H9 (cell line): ENCODE results near the gene DPH6. TPM values are rescaled to one million over a fixed set of nuclear protein-coding genes. Genes with fewer than 3 reads are reported as not detected.
A peak's percentile ranks its signal among the peaks of the same experiment; 100 is the strongest.

Experiments
- DNase-seq: peaks from one replicate; pipeline ENCODE4 v3.0.0-alpha.2; 2017
- H2AFZ ChIP-seq: one replicate; pipeline ENCODE4 v1.6.1; 2013; ENCODE audit warnings: mild to moderate bottlenecking, low read length, control low read depth, moderate library complexity
- H2AK5ac ChIP-seq: 2 replicates; pipeline ENCODE4 v1.6.1; 2013; ENCODE audit warnings: low read length, control low read depth, mixed read lengths; ENCODE audit not compliant: insufficient read length
- H2BK120ac ChIP-seq: one replicate; pipeline ENCODE4 v1.6.1; 2013; ENCODE audit warnings: low read depth, mild to moderate bottlenecking, low read length, control low read depth, inconsistent platforms; ENCODE audit not compliant: poor library complexity, severe bottlenecking
- H2BK12ac ChIP-seq: 2 replicates; pipeline ENCODE4 v1.6.1; 2013; ENCODE audit warnings: low read length, control low read depth, mixed read lengths, low read depth; ENCODE audit not compliant: insufficient read length
- H2BK15ac ChIP-seq: 2 replicates; pipeline ENCODE4 v1.6.1; 2013; ENCODE audit warnings: low read depth, low read length, control low read depth
- H2BK20ac ChIP-seq: one replicate; pipeline ENCODE4 v1.6.1; 2013; ENCODE audit warnings: low read depth, mild to moderate bottlenecking, low read length, control low read depth, inconsistent platforms; ENCODE audit not compliant: poor library complexity, severe bottlenecking
- H2BK5ac ChIP-seq: 2 replicates; pipeline ENCODE4 v1.6.1; 2013; ENCODE audit warnings: low read length, control low read depth, mixed read lengths; ENCODE audit not compliant: insufficient read length
- H3K14ac ChIP-seq: 2 replicates; pipeline ENCODE4 v1.6.1; 2013; ENCODE audit warnings: low read length, control low read depth; ENCODE audit not compliant: insufficient read depth
- H3K18ac ChIP-seq: 2 replicates; pipeline ENCODE4 v1.6.1; 2013; ENCODE audit warnings: low read depth, mild to moderate bottlenecking, mixed read lengths, low read length, control low read depth; ENCODE audit not compliant: insufficient read length
- H3K23ac ChIP-seq: 2 replicates; pipeline ENCODE4 v1.6.1; 2013; ENCODE audit warnings: low read length, control low read depth, mixed read lengths, low read depth; ENCODE audit not compliant: insufficient read length
- H3K23me2 ChIP-seq: 2 replicates; pipeline ENCODE4 v1.6.1; 2013; ENCODE audit warnings: low read depth, mild to moderate bottlenecking, mixed read lengths, low read length, control low read depth; ENCODE audit not compliant: insufficient read length, poor library complexity, severe bottlenecking
- H3K27ac ChIP-seq: 2 replicates; pipeline ENCODE4 v1.5.1; 2013; ENCODE audit warnings: low read length, control low read depth, mixed read lengths, low read depth; ENCODE audit not compliant: insufficient read length
- H3K27me3 ChIP-seq: 2 replicates; pipeline ENCODE4 v1.6.1; 2013; ENCODE audit warnings: low read length, control low read depth, inconsistent platforms; ENCODE audit not compliant: insufficient read depth
- H3K4ac ChIP-seq: 2 replicates; pipeline ENCODE4 v1.6.1; 2013; ENCODE audit warnings: low read depth, mild to moderate bottlenecking, control low read depth, inconsistent platforms, low read length, moderate library complexity
- H3K4me1 ChIP-seq: 2 replicates; pipeline ENCODE4 v1.6.1; 2013; ENCODE audit warnings: low read length, control low read depth, inconsistent platforms; ENCODE audit not compliant: insufficient read depth
- H3K4me2 ChIP-seq: 2 replicates; pipeline ENCODE4 v1.6.1; 2013; ENCODE audit warnings: low read length, control low read depth, mixed read lengths; ENCODE audit not compliant: insufficient read length, insufficient read depth
- H3K56ac ChIP-seq: 2 replicates; pipeline ENCODE4 v1.6.1; 2013; ENCODE audit warnings: low read depth, mild to moderate bottlenecking, mixed read lengths, low read length, control low read depth; ENCODE audit not compliant: insufficient read length
- H3K79me1 ChIP-seq: 2 replicates; pipeline ENCODE4 v1.6.1; 2013; ENCODE audit warnings: low read depth, mild to moderate bottlenecking, moderate library complexity, low read length, control low read depth, inconsistent platforms; ENCODE audit not compliant: insufficient read depth, poor library complexity, severe bottlenecking
- H3K79me2 ChIP-seq: 2 replicates; pipeline ENCODE4 v1.6.1; 2013; ENCODE audit warnings: low read length, control low read depth, inconsistent platforms; ENCODE audit not compliant: insufficient read depth
- H3K9ac ChIP-seq: 2 replicates; pipeline ENCODE4 v1.6.1; 2013; ENCODE audit warnings: low read length, control low read depth, mixed read lengths; ENCODE audit not compliant: insufficient read length; ENCODE audit errors: extremely low read depth
- H3K9me3 ChIP-seq: one replicate; pipeline ENCODE4 v1.6.1; 2013; ENCODE audit warnings: low read depth, low read length, inconsistent platforms; ENCODE audit not compliant: control insufficient read depth
- H3T11ph ChIP-seq: one replicate; pipeline ENCODE4 v1.6.1; 2013; ENCODE audit warnings: mild to moderate bottlenecking, low read length, control low read depth, inconsistent platforms
- H4K20me1 ChIP-seq: one replicate; pipeline ENCODE4 v1.6.1; 2013; ENCODE audit not compliant: control insufficient read depth, insufficient read length, insufficient read depth
- H4K5ac ChIP-seq: 2 replicates; pipeline ENCODE4 v1.6.1; 2013; ENCODE audit warnings: low read depth, mild to moderate bottlenecking, mixed read lengths, low read length, control low read depth; ENCODE audit not compliant: insufficient read length
- H4K8ac ChIP-seq: replicated peaks from 2 replicates; pipeline ENCODE4 v1.6.1; 2013; ENCODE audit warnings: low read length, control low read depth, mixed read lengths, low read depth; ENCODE audit not compliant: insufficient read length
- H4K91ac ChIP-seq: 2 replicates; pipeline ENCODE4 v1.6.1; 2013; ENCODE audit warnings: low read depth, mild to moderate bottlenecking, moderate library complexity, mixed read lengths, low read length, control low read depth; ENCODE audit not compliant: insufficient read length
- H3K27ac Mint-ChIP-seq, 3 experiments: 2 replicates in 2 of 3; 3 replicates in 1 of 3; pipeline ENCODE4 v1.8.0; 2020 to 2021; ENCODE audit warnings: mixed read lengths in 3 of 3, mild to moderate bottlenecking in 1 of 3, moderate library complexity in 1 of 3
- H3K27me3 Mint-ChIP-seq: 2 replicates; pipeline ENCODE4 v1.8.0; 2021; ENCODE audit warnings: low read depth, mild to moderate bottlenecking, moderate library complexity, mixed read lengths
- H3K36me3 Mint-ChIP-seq, 3 experiments: 2 replicates in 2 of 3; 3 replicates in 1 of 3; pipeline ENCODE4 v1.8.0; 2020 to 2021; ENCODE audit warnings: low read depth in 3 of 3, mixed read lengths in 3 of 3; ENCODE audit not compliant: insufficient read depth in 1 of 3
- H3K4me1 Mint-ChIP-seq, 2 experiments: 2 replicates each; pipeline ENCODE4 v1.8.0; 2020; ENCODE audit warnings: mixed read lengths in 2 of 2
- H3K4me3 Mint-ChIP-seq, 2 experiments: 2 replicates in 1 of 2; 3 replicates in 1 of 2; pipeline ENCODE4 v1.8.0; 2020 to 2021; ENCODE audit warnings: mild to moderate bottlenecking in 2 of 2, mixed read lengths in 2 of 2, moderate library complexity in 1 of 2
- H3K9me3 Mint-ChIP-seq, 2 experiments: 2 replicates in 1 of 2; 3 replicates in 1 of 2; pipeline ENCODE4 v1.8.0; 2020; ENCODE audit warnings: mild to moderate bottlenecking in 2 of 2, mixed read lengths in 2 of 2, moderate library complexity in 1 of 2
- WGBS: extraction: QIAGEN DNeasy Blood & Tissue Kit; methylation state at CpG from one replicate; pipeline ENCODE4 v1.1.7; 2013; ENCODE audit warnings: missing lambda C conversion rate, low lambda C conversion rate, mixed read lengths; ENCODE audit not compliant: insufficient read length; ENCODE audit errors: extremely low coverage; 5-methylcytosine and 5-hydroxymethylcytosine counted together
- total RNA-seq: library from RNA; stranded (reverse); gene quantifications from 2 replicates; pipeline ENCODE4 v1.2.1, GENCODE V29; 2021
- TF ChIP-seq, protein P1 (sequence below): fragments of 200-600 bp; sonication (generic); conservative IDR thresholded peaks from 3 replicates; pipeline ENCODE4 v1.8.0; 2021; ENCODE audit warnings: antibody characterized with exemption, mild to moderate bottlenecking

Gene DPH6
- total RNA-seq, 1 experiment from 2014 or later = 42.0 TPM

DNA sequence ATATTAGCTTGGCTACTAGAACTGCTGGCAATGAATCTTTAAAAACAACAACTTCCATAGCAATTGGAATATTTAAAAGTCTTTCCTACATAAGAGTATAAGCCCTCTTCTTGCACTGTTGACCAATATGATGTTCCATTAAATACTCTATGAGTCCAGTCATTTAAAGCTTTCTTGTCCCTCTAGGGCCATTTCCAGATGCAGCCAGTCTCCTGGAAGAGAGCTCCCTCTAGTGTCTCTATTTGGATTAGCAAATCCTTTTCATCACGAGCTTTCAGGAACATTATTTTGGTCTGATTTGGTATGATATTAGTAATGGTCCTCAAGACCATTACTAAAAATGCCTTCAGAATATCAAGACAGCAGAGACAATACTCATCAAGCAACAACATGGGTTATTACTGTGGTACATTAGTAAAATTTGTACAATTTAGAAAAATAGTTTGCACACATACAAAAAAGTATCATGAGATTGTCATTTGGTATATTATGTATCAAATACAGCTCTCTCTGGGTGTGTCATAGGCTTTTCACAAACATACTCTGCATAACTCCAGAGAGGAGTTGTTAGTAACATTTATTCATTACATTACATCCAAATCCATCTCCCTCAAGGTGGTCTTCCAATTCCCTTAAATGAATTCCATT lies 101.3 kb downstream of the DPH6 start:
- Histone ChIP-seq H3K56ac (no peak overlapping the region), H3K79me1 (no peaks in the 10 kb centered on the region), H2AFZ (no peak overlapping the region), H3K14ac (no peak overlapping the region), H3K79me2 (no peaks in the 10 kb centered on the region), H2BK120ac (no peak overlapping the region), H3T11ph (no peak overlapping the region), H3K27ac (no peak overlapping the region), H4K91ac (no peak overlapping the region), H3K23me2 (no peaks in the 10 kb centered on the region), H2AK5ac (no peak overlapping the region), H3K23ac (no peak overlapping the region), H3K9ac (no peak overlapping the region), H3K18ac (no peak overlapping the region), H2BK20ac (no peak overlapping the region), H2BK12ac (no peak overlapping the region), H3K4me2 (no peak overlapping the region), H2BK15ac (no peak overlapping the region), H3K27me3 (no peaks in the 10 kb centered on the region), H4K5ac (no peak overlapping the region), H3K9me3 (no peaks in the 10 kb centered on the region), H4K20me1 (no peaks in the 10 kb centered on the region), H4K8ac (no peak overlapping the region), H2BK5ac (no peak overlapping the region), H3K4me1 (no peaks in the 10 kb centered on the region), H3K4ac (no peak overlapping the region)
- peaks cover 7 to 8% of the 10 kb centered on the region in 2 experiments; a peak in 3 of 4 replicates for H3K4me1 Mint-ChIP-seq
- no CpG with 5 or more reads among the region's 1 CpG for WGBS
- peaks cover 6 to 15% (median 13%) of the 10 kb centered on the region in 3 experiments; a peak in 5 of 7 replicates for H3K36me3 Mint-ChIP-seq
- TF ChIP-seq, protein P1, sequence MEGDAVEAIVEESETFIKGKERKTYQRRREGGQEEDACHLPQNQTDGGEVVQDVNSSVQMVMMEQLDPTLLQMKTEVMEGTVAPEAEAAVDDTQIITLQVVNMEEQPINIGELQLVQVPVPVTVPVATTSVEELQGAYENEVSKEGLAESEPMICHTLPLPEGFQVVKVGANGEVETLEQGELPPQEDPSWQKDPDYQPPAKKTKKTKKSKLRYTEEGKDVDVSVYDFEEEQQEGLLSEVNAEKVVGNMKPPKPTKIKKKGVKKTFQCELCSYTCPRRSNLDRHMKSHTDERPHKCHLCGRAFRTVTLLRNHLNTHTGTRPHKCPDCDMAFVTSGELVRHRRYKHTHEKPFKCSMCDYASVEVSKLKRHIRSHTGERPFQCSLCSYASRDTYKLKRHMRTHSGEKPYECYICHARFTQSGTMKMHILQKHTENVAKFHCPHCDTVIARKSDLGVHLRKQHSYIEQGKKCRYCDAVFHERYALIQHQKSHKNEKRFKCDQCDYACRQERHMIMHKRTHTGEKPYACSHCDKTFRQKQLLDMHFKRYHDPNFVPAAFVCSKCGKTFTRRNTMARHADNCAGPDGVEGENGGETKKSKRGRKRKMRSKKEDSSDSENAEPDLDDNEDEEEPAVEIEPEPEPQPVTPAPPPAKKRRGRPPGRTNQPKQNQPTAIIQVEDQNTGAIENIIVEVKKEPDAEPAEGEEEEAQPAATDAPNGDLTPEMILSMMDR = peak; percentile 91
- no peak overlapping the region for H3K27ac Mint-ChIP-seq
- H3K27me3 Mint-ChIP-seq = no peaks in the 10 kb centered on the region
- DNase-seq = no peak
- no peak overlapping the region for H3K4me3 Mint-ChIP-seq
- H3K9me3 Mint-ChIP-seq = peaks cover 2 to 12% of the 10 kb centered on the region in 2 experiments; a peak in 1 of 5 replicates
